NCI-H748 (cell line): ENCODE data around the gene PFN1.
"Not testable (repeated sequence)": the region's sequence is repeated elsewhere in the genome, so short reads cannot be mapped to it uniquely, and the experiment has no call there.

Source experiments
- DNase-seq: peaks from one replicate; lab custom pipeline; 2025; ENCODE audit not compliant: unreplicated experiment; lab: John Stamatoyannopoulos, UW

Gene PFN1

DNA sequence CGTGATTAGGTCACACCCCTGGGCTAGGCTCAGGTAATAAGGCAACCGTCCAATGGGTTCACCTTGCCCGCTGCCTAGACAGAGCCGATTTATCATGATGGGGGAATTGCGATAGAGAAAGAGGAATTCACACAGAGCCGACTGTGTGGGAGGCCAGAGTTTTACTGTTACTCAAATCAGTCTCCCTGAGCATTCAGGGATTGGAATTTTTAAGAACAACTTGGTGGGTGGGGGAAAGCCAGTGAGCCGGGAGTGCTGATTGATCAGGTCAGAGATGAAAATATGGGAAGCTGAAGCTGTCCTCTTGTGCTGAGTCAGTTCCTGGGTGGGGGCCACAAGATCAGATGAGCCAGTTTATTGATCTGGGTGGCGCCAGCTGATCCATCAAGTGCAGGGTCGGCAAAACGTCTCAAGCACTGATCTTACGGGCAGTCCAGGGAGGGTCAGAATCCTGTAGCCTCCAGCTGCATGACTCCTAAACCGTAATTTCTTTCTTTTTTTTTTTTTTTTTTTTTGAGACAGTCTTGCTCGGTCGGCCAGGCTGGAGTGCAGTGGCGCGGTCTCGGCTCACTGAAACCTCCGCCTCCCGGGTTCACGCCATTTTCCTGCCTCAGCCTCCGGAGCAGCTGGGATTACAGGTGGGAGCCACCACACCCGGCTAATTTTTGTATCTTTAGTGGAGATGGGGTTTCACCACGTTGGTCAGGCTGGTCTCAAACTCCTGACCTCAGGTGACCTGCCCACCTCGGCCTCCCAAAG lies 21.6 kb downstream of the PFN1 start:
- DNase-seq = not testable (repeated sequence)

DNA sequence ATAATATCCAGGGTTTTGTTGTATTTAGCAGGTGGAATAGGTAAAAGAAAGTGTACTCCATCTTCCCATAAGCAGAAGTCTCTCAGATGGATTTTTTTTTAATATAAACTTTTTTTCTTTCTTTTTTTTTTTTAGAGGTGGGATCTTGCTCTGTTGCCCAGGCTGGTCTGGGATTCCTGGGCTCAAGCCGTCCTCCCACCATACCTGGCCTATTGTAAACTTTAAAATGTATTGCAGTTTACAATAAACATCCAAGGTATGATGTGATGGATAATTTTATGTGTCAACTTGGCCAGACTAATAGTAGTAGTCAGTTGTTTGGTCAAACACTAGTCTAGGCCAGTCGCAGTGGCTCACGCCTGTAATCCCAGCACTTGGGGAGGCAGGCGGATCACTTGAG lies 27.0 kb downstream of the PFN1 start:
- no peak for DNase-seq

DNA sequence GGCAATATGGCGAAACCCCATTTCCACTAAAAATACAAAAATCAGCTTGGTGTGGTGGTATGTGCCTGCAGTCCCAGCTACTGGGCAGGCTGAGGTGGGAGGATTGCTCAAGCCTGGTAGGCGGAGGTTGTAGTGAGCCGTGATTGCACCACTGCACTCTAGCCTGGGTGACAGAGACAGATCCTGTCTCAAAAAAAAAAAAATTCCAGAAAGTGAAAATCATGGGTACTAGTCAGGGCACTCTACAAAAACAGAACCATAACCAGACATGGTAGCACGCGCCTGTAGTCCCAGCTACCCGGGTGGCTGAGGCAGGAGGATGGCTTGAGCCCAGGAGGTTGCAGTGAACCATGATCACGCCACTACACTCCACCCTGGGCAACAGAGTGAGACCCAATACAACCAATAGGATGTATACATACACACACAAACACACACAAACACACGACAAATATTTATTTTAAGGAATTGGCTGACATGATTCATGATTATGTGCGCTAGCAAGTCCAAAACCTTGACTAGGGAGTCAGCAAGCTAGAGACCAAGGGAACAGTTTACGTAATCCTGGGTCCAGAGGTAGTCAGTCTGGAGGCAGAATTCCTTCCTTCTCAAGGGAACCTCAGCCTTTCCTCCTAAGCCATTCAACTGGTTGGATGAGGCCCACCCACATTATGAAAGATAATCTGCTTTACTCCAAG lies 27.8 kb downstream of the PFN1 start:
- no peak for DNase-seq

DNA sequence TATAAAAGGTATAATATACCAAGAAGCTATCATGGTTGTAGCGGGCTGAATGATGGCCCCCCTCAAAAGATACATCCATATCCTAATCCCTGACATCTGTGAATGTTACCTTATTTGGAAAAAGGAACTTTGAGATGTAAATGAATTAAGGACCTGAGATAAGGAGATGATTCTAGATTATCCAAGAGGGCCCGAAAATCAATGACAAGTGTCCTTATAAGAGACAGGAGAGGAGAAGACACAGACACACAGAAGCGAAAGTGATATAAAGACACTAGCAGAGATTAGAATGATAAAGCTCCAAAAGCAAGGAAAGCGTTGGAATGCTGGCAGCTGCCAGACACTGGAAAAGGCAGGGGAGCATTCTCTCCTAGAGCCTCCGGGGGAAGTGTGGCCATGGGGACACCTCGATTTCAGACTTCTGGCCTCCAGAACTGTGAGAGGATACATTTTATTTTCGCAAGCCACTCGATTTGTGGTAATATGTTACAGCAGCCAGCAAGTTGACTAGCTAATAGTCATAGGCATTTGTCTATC lies 28.8 kb downstream of the PFN1 start:
- no peak for DNase-seq

DNA sequence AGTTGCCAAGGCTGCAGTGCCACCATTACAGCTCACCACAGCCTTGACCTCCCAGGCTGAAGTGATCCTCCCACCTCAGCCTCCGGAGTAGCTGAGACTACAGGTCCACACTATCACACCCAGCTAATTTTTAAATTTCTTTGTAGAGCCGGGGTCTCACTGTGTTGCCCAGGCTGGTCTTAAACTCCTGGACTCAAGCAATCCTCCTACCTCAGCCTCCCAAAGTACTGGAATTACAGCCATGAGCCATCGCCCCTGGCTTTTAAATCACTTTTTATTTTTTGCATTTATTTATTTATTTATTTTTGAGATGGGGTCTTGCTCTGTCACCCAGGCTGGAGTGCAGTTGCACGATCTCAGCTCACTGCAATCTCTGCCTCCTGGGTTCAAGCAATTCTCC lies 33.8 kb downstream of the PFN1 start:
- not testable (repeated sequence) for DNase-seq

DNA sequence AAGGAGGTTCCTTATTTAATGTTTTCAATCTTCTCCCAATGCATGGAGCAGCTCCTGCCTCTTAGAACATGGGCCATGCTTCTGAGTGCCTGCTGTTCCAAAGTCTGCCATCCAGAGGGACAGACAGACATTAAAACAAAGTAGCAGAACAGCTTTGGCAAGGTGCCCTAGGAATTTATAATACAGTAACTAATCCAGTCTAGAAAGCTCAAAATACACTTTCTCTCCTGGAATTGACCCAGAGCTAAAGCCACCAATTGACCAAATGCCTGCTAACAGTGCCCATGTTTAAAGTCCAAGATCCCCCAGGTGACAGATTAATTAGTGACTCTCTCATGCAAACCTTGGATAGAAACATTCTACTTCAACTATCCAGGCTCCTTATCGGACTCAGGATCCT lies 34.3 kb downstream of the PFN1 start:
- no peak for DNase-seq

DNA sequence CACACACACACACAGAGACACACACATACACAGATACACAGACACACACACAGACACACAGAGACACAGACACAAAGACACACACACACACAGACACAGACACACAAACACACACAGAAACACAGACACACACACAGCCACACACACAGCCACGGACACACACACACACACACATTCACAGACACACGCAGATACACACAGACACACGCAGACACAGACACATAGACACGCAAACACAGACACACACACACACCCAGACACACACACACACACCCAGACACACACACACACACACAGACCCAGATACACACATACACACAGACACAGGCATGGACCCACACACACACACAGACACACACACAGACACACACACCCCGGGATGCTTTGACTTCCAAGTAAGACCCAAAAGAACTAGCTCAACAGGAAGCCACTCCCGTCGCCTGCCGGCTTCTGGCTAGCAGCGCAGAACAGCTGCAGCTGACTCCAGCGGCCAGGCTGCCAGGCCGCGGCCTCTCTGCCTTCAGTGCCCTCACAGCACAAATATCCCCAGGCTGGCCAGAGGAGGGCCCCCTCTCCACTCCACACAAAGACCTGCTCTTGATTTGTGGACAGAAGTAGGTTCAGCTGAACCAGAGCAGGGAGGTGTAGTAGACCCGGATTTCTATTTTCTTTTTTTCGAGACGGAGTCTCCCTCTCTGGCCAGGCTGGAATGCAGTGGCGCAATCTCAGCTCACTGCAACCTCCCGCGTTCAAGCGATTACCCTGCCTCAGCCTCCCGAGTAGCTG lies 39.4 kb downstream of the PFN1 start:
- peak; percentile 88 for DNase-seq

DNA sequence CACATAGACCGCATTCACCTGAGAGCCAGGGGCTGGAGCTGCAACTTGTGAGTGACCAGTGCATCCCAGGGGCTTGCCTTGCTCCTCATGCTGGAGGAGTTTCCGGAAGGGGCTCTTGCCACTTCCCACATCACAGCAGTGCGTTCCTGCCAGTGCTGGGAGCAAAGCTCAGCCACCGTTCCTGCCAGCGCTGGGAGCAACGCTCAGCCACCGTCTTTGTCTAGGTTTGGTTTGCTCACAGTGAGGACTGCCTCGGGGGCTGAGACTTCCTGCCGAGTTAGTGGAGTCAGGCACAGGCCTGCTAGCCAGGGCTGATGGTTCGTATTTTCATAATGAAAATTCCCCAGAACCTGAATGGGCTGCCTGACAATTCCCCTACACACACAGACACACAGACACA lies 40.0 kb downstream of the PFN1 start:
- DNase-seq = no peak

DNA sequence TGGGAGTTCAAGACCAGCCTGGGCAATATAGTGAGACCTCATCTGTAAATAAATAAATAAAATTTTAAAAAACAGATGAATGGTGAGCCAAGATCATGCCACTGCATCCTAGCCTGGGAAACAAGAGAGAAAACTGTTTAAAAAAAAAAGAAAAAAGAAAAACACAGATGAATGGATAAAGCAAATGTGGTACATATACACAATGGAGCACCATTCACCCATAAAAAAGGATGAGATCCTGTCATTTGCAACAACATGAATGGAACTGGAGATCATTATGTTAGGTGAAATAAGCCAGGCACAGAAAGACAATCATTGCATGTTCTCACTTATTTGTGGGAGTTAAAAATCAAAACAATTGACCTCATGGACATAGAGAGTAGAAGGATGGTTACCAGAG lies 41.7 kb downstream of the PFN1 start:
- not testable (repeated sequence) for DNase-seq

DNA sequence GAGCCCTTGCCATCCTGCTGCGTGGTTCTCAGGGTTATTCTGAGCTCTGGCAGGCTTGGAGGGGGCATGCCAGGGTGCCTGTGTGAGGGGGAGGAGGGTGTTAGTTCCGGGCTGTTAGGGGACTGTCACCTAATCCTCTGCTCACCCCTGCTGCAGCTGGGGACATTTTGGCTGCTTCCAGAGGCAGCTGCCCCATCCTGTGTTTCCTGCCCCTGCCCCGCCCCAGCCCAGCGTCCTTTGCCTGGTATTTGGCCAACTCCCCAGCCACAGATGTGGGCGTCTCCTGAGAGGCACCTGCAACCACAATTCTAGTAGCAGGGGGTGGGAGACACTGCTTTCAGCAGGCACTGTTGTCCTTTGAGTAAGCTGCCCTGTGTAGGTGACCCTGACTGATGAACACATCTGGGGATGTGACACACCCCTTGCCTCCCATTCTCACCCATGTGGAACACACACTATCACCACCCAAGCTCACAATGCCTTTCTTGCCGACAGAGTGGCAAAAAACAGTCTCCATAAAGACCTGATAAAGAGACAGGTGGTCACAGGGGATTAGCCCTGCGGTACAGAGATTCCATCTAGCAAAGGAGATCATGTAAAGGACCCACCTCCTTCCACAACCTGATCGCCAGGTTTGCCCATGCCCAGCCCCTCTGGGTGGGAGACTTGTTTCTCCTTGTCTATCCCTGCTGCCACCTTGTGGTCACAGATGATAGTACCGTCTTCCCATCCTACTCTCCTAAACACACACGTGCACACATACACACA lies 45.1 kb downstream of the PFN1 start, which contains the start of gene CHRNE:
Gene CHRNE, minus strand, starts transcription at position 48 of the 768 bp plus-strand sequence. Its CDS starts 35 bp downstream, at position 13.
- DNase-seq = peak; percentile 93

DNA sequence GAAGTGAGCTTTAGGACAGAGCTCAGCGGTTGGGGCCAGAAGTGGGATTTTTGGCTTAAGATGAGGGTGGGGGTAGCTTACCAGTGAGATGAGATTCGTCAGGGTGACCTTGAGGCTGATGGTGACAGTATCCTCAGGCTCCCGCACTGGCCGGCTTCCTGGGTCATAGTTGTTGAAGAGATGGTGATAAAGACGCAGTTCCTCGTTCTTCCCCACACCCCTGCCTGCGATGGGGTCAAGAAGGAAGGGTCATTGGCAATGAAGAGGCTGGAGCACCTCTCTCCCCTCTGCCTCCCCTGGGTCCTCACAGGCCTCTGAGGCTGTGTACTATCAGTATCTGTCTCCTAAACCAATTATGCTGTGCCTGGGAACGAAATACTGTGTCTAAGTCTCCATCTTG lies 45.8 kb downstream of the PFN1 start:
- no peak for DNase-seq

DNA sequence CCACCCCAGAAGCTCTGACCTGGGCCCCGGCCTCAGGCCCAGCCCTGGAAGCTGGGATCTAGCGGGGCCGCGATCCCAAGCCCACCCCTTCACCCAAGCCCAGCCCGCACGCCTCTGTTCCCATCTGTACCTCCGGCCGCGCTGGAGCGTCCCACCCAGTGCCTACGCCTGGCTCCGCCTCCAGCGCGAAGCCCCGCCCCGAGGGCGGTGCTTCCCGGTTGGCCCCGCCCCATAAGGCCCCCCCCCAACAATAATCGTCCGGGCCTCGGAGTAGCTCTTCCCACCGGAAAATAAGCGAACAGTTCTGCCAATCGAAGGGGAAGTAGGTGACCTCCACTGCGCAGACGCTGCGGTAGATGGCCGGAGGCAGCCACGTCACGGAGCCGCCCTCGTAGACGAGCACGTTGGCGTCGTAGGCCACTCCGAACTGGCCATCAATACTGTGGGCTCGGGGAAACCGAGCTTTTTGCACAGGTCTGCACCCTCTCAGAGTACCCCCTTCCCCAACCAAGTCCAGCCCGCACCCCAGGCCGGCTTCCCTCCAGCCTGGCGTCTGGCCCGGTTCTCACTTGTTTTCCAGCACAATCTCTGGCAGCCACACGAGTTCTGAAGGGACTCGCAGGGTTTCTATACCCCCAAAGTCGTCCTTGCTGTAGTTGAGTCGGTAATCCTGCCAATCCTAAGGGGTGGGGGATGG lies 46.5 kb downstream of the PFN1 start:
- DNase-seq = no peak

DNA sequence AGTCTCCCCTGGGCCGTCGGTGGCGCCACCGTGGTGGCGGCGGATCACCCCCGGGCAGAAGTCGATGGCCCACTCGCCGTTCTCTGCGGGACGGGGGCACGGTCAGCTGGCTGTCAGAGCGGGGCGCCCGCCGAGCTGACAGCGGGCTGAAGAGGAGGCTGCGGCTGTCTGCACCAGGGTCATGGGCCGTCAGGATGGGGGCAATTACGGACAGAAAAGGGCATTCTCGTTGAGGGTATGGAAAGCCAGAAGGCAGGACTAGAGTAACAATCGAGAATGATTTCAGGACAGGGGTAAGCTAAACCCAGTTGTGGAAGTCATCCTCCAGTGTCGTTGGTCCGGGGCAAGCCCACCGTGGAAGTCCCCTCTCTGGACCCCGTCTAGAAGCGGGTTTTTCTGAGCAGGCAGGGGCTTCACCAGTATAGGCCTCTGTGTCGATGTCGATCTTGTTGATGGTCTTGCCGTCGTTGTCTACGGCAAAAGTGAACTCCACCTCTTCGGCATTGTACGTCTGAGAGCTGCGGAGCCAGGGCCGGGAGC lies 47.2 kb downstream of the PFN1 start:
- DNase-seq = no peak

DNA sequence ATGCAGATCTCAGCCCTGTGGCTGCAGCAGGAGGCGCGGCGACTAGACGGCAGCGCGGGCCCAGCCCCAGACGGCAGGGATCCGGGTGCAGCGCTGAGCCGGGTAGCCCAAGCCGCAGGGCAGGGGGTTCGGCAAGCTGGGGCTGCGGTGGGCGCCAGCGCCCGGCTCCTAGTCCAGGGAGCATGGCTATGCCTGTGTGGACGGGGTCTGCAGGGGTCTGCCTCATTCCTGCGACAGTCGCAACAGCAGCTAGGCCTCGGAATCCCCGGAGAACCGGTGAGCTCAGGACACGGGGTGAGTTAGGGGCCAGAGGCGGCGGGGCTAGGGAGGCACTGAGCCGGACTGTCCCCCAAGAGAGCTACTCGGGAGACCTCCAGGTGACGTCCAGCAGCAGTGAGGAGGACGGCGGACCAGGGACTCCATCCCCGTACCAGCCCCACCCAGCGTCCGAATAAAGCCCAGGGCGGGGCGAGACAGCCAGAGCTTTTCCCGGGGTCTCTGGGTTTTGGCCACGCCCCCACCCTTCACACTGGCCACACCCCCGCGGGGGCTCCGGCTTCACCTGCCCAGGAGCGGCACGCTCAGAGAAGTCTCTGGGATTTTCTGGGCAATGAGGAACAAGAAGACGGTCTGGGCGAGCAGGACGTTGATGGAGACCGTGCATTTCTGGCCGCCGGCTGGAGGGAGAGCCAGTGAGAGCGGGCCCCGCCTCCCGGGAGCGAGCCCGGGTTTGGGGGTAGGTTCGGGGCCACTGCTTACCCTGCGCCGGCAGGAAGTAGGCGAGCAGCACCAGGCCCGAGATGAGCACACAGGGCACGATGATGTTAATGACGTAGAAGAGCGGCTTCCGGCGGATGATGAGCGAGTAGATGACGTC lies 47.9 kb downstream of the PFN1 start:
- no peak for DNase-seq

DNA sequence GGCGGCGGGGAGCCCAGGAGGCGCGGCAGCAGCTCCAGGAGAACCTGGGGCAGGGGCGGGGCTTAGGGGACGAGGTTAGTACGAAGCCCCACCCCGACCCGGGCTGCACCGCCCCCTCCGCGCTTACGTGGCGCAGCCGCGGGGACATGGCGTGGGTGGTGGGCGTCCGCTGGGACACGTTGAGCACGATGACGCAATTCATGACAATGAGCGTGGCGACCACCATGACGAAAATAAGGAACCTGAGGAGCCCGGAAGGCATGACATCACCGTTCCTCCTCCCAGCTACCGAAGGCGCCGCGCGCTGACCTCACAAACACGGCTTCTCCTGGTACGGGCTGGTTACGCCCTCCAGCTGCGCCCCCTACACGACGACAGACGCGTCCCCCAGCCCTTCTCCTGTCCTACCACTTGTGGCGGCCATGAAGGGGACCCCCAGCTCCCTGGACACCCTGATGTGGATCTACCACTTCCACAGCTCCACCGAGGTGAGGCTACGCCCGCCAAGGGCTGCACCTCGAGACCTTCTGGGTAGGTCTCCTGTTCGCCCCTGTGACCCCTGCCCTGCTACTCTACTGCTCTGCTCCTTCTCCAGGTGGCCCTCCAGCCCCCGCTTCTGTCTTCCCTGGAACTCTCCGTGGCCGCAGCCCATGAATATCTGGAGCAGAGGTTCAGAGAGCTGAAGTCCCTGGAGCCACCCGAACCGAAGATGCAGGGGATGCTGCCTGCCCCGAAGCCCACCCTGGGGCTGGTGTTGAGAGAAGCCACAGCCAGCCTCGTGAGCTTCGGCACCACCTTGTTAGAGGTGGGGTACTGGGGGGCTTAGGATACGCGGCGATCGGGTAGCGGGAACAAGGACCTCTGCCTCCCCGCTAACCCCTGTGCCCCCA lies 48.7 kb downstream of the PFN1 start, which contains the start of gene C17orf107:
Gene C17orf107, plus strand, starts transcription at position 196 of the 890 bp plus-strand sequence. Its CDS starts 227 bp downstream, at position 423.
- peak; percentile 81 for DNase-seq

DNA sequence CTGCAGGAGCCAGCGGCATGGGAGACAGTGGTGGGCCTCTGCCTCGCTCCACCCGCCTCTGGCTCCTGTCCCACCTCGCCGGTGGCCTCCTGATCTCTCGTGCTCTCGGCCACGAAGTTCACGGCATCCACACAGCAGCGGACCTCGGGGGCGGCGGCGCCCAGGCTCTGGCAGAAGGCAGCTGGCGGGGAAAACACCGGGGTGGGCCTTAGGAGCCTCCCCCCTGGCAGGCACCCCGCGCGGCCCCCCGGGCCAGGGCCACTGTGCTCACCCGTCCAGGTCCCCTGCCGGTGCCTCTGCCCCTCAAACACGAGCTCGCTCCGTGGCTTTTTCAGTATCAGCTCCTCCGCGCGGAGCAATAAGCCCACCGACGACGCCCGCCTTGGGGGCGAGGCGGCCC lies 49.4 kb downstream of the PFN1 start:
- DNase-seq = no peak

DNA sequence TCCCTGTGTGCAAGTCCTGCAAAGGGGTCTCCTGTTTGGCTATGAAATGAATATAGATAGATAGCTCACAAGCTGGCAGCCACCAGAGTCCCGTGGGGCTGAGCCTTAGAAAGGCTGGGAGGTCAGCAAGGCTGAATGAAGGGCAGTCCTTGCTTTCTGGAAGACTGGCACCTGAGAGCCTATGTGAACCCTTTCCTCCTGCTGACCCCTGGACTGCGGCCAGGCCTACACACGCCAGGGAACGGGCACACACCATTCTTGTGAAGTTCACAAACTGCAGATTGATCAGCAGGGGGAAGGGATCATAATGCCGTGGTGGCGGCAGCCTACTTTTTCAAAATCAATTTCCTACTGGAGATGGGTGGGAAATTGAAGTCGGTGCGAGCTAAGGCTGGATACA lies 50.0 kb downstream of the PFN1 start:
- no peak for DNase-seq

DNA sequence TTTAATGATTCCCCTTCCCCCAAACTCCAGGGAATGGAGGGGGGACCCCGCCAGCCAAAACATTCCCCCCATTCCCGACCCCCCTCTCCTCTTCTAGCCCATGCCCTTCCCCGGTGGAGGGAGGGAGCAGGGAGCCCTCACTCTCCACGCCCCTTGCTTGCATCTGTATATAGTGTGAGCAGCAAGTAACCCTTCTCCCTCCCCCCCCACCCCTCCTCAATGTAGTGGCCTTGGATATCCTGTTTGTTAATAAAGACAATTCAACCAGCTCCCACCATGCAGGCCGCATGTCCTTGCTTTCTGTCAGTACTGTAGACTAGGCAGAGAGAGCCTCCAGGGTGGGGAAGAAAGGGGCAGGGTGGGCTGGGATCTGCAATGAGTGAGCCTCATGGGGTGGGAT lies 50.5 kb downstream of the PFN1 start:
- DNase-seq = no peak
